ENCODE measurements around the gene KNCN.

KNCN gene

GRCh38 chr1:46510341-46510997 lies 41.0 kb downstream of the KNCN start:
- Histone ChIP-seq H3K36me3 (replicated peaks) (no peaks in the 10 kb centered on the region), H3K27me3 (replicated peaks) (peaks cover 19% of the 10 kb centered on the region), H3K4me3 (ENCODE audit: low read depth, low read length) (no peak overlapping the region), H3K27ac (no peak overlapping the region)
- TF ChIP-seq CTCF (IDR thresholded peaks at IDR 0.05; ENCODE audit: low read depth, low read length, missing control alignments) = no peak
- DNase-seq = no peak
- in situ Hi-C loops (cut with HindIII; ENCODE audit: low pct_ligation_motif_present, low sequenced_read_pairs) = no loop called here

- Histone ChIP-seq H3K27ac (no peak overlapping the region), H3K27me3 (replicated peaks) (peaks cover 7% of the 10 kb centered on the region), H3K36me3 (replicated peaks) (no peaks in the 10 kb centered on the region), H3K4me3 (ENCODE audit: low read depth, low read length) (no peak overlapping the region)
- no peak for TF ChIP-seq CTCF (IDR thresholded peaks at IDR 0.05; ENCODE audit: low read depth, low read length, missing control alignments)
- DNase-seq = no peak
- in situ Hi-C loops (cut with HindIII; ENCODE audit: low pct_ligation_motif_present, low sequenced_read_pairs) = no loop called here
Observed at GRCh38 chr1:46508757-46509156, 42.7 kb downstream of the KNCN start.

GRCh38 chr1:46506470-46507219 lies 44.8 kb downstream of the KNCN start:
- in situ Hi-C loops (cut with HindIII; ENCODE audit: low pct_ligation_motif_present, low sequenced_read_pairs) = no loop called here
- Histone ChIP-seq H3K4me3 (ENCODE audit: low read depth, low read length) (no peak overlapping the region), H3K36me3 (replicated peaks) (no peaks in the 10 kb centered on the region), H3K27me3 (replicated peaks) (peaks cover 14% of the 10 kb centered on the region), H3K27ac (no peak overlapping the region)
- TF ChIP-seq CTCF (IDR thresholded peaks at IDR 0.05; ENCODE audit: low read depth, low read length, missing control alignments) = no peak
- no peak for DNase-seq

GRCh38 chr1:46503421-46503820 lies 48.0 kb downstream of the KNCN start:
- H3K36me3 ChIP-seq (replicated peaks) = no peaks in the 10 kb centered on the region
- H3K27ac ChIP-seq = no peak overlapping the region
- peaks cover 20% of the 10 kb centered on the region for H3K27me3 ChIP-seq (replicated peaks)
- no peak for DNase-seq
- no peak for TF ChIP-seq CTCF (IDR thresholded peaks at IDR 0.05; ENCODE audit: low read depth, low read length, missing control alignments)
- no peak overlapping the region for H3K4me3 ChIP-seq (ENCODE audit: low read depth, low read length)
- in situ Hi-C loops (cut with HindIII; ENCODE audit: low pct_ligation_motif_present, low sequenced_read_pairs) = no loop called here

- Histone ChIP-seq H3K27me3 (replicated peaks) (peaks cover 23% of the 10 kb centered on the region), H3K36me3 (replicated peaks) (no peaks in the 10 kb centered on the region), H3K27ac (no peak overlapping the region), H3K4me3 (ENCODE audit: low read depth, low read length) (no peak overlapping the region)
- no peak for TF ChIP-seq CTCF (IDR thresholded peaks at IDR 0.05; ENCODE audit: low read depth, low read length, missing control alignments)
- DNase-seq = no peak
- in situ Hi-C loops (cut with HindIII; ENCODE audit: low pct_ligation_motif_present, low sequenced_read_pairs) = no loop called here
Observed at GRCh38 chr1:46501528-46501927, 49.9 kb downstream of the KNCN start.
